ENCODE measurements around the gene AFDN.

DNA sequence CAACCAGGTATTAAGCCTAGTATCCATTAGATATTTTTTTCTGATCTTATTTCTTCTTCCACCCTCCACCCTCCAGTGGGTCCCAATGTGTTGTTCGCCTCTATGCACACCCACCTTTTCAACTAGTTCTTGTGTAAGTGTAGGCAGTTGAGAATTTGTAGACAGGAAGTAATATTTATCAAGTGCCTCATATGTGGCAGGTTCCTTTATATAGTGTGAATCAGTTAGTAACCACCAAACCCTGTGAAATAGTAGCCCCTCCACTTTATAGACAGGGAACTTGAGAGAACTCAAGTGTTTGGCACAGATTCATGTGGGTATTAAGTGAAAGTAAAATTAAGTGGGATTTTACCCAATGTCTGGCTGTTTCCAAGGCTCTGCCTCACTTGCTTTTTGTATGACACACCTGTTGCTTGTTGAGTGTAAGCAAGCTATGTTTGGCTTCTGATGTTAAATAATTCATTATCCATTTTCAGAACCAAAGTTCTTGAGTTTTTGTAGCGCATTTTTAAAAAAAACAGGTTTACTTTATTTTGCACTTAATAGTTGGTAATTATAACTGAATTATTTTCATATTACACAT, 24.8 kb downstream of the AFDN start:
- TF ChIP-seq, protein P1, sequence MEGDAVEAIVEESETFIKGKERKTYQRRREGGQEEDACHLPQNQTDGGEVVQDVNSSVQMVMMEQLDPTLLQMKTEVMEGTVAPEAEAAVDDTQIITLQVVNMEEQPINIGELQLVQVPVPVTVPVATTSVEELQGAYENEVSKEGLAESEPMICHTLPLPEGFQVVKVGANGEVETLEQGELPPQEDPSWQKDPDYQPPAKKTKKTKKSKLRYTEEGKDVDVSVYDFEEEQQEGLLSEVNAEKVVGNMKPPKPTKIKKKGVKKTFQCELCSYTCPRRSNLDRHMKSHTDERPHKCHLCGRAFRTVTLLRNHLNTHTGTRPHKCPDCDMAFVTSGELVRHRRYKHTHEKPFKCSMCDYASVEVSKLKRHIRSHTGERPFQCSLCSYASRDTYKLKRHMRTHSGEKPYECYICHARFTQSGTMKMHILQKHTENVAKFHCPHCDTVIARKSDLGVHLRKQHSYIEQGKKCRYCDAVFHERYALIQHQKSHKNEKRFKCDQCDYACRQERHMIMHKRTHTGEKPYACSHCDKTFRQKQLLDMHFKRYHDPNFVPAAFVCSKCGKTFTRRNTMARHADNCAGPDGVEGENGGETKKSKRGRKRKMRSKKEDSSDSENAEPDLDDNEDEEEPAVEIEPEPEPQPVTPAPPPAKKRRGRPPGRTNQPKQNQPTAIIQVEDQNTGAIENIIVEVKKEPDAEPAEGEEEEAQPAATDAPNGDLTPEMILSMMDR (conservative IDR thresholded peaks at IDR 0.05; ENCODE audit: low read depth in 2 of 2) = no peak
- TF ChIP-seq, protein P2, sequence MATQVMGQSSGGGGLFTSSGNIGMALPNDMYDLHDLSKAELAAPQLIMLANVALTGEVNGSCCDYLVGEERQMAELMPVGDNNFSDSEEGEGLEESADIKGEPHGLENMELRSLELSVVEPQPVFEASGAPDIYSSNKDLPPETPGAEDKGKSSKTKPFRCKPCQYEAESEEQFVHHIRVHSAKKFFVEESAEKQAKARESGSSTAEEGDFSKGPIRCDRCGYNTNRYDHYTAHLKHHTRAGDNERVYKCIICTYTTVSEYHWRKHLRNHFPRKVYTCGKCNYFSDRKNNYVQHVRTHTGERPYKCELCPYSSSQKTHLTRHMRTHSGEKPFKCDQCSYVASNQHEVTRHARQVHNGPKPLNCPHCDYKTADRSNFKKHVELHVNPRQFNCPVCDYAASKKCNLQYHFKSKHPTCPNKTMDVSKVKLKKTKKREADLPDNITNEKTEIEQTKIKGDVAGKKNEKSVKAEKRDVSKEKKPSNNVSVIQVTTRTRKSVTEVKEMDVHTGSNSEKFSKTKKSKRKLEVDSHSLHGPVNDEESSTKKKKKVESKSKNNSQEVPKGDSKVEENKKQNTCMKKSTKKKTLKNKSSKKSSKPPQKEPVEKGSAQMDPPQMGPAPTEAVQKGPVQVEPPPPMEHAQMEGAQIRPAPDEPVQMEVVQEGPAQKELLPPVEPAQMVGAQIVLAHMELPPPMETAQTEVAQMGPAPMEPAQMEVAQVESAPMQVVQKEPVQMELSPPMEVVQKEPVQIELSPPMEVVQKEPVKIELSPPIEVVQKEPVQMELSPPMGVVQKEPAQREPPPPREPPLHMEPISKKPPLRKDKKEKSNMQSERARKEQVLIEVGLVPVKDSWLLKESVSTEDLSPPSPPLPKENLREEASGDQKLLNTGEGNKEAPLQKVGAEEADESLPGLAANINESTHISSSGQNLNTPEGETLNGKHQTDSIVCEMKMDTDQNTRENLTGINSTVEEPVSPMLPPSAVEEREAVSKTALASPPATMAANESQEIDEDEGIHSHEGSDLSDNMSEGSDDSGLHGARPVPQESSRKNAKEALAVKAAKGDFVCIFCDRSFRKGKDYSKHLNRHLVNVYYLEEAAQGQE (IDR thresholded peaks at IDR 0.05; ENCODE audit: unreplicated experiment) = no peak
- TF ChIP-seq NANOG (IDR thresholded peaks at IDR 0.05; ENCODE audit: borderline replicate concordance) (no peak), POLR2AphosphoS5 (IDR thresholded peaks at IDR 0.05; ENCODE audit: low read depth) (no peak), EZH2phosphoT487 (IDR thresholded peaks at IDR 0.05; ENCODE audit: unreplicated experiment) (no peak), EZH2 (IDR thresholded peaks at IDR 0.05; ENCODE audit: low read depth, unreplicated experiment) (no peak), ZNF331 (CRISPR knock-in tag; IDR thresholded peaks at IDR 0.05; ENCODE audit: low read depth) (no peak), ZNF114 (CRISPR knock-in tag; IDR thresholded peaks at IDR 0.05) (no peak), CREB1 (CRISPR knock-in tag; IDR thresholded peaks at IDR 0.05; ENCODE audit: low read depth) (no peak), JUNB (IDR thresholded peaks at IDR 0.05; ENCODE audit: unreplicated experiment) (no peak), STAT1 (IDR thresholded peaks at IDR 0.05; ENCODE audit: unreplicated experiment) (no peak)
- TF ChIP-seq, protein P3, sequence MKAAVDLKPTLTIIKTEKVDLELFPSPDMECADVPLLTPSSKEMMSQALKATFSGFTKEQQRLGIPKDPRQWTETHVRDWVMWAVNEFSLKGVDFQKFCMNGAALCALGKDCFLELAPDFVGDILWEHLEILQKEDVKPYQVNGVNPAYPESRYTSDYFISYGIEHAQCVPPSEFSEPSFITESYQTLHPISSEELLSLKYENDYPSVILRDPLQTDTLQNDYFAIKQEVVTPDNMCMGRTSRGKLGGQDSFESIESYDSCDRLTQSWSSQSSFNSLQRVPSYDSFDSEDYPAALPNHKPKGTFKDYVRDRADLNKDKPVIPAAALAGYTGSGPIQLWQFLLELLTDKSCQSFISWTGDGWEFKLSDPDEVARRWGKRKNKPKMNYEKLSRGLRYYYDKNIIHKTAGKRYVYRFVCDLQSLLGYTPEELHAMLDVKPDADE (IDR thresholded peaks at IDR 0.05) = no peak
